ENCODE measurements around the gene TOR2A. TPM values are rescaled to one million over a fixed set of nuclear protein-coding genes. Genes with fewer than 3 reads are reported as not detected.

TOR2A gene
- total RNA-seq, 1 experiment from 2014 or later, result 13.2 TPM

DNA sequence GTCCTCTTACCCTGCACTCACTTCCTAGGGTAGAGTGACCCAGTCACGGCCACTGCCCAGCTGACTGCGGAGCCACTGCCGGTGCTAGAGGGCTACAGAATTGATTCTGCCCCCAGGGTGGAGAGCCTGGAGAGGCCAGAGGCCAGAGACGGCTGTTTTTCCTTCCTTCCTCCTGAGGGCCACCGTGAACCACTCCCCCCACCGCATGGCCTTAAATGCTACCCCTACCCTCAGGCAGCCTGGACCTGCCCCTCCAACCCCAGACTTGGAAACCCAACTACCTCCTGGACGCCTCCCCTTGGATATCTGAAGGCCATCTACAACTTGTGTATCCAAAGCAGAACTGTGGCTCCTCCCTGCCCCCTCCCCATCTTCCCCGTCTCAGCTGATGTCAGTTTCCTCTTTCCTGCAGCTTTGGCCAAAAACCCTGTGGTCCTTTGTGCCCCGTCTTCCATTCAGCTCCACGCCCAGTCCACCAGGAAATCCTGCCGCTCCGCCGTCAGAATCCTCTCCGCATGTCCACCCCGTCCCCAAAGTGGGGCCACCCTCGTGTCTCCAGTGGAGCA lies 27.1 kb upstream of the TOR2A start:
- Mint-ChIP-seq H3K4me3 (peak overlapping the region in 1 of 2 experiments; percentile 57; a peak in 3 of 5 replicates), H3K27ac (peak overlapping the region; percentile 3 to 83 (median 16); a peak in 3 of 7 replicates), H3K4me1 (peaks cover 31 to 39% of the 10 kb centered on the region in 2 experiments), H3K36me3 (ENCODE audit: insufficient read depth in 1 of 3, low read depth in 3 of 3) (no peaks in the 10 kb centered on the region), H3K9me3 (no peaks in the 10 kb centered on the region; a peak in 1 of 5 replicates), H3K27me3 (ENCODE audit: low read depth) (peaks cover 13% of the 10 kb centered on the region)
- Histone ChIP-seq H3K27me3 (ENCODE audit: insufficient read depth, low read length) (no peaks in the 10 kb centered on the region), H2AK5ac (ENCODE audit: insufficient read length, low read length) (no peak overlapping the region), H3K4me1 (ENCODE audit: insufficient read depth, low read length) (peaks cover 7% of the 10 kb centered on the region; the same call in 1 of the 2 replicates), H3K4me2 (ENCODE audit: insufficient read depth, insufficient read length, low read length) (no peak overlapping the region), H2BK20ac (ENCODE audit: low read depth, low read length, poor library complexity, severe bottlenecking) (no peak overlapping the region), H3T11ph (ENCODE audit: low read length) (no peak overlapping the region), H3K23ac (ENCODE audit: insufficient read length, low read depth, low read length) (no peak overlapping the region), H4K5ac (ENCODE audit: insufficient read length, low read depth, low read length) (no peak overlapping the region), H3K9ac (ENCODE audit: extremely low read depth, insufficient read length, low read length) (no peak overlapping the region), H2BK5ac (ENCODE audit: insufficient read length, low read length) (no peak overlapping the region), H3K18ac (ENCODE audit: insufficient read length, low read depth, low read length) (no peak overlapping the region), H3K27ac (ENCODE audit: insufficient read length, low read depth, low read length) (no peak overlapping the region), H3K4ac (ENCODE audit: low read depth, low read length) (no peak overlapping the region), H2BK120ac (ENCODE audit: low read depth, low read length, poor library complexity, severe bottlenecking) (no peak overlapping the region), H3K14ac (ENCODE audit: insufficient read depth, low read length) (no peak overlapping the region; the same call in 1 of the 2 replicates), H2BK12ac (ENCODE audit: insufficient read length, low read depth, low read length) (no peak overlapping the region), H3K79me2 (ENCODE audit: insufficient read depth, low read length) (no peaks in the 10 kb centered on the region), H4K20me1 (ENCODE audit: control insufficient read depth, insufficient read depth, insufficient read length) (no peaks in the 10 kb centered on the region), H2BK15ac (ENCODE audit: low read depth, low read length) (no peak overlapping the region), H3K9me3 (ENCODE audit: control insufficient read depth, low read depth, low read length) (no peaks in the 10 kb centered on the region), H4K8ac (replicated peaks; ENCODE audit: insufficient read length, low read depth, low read length) (no peak overlapping the region), H2AFZ (ENCODE audit: low read length) (no peak overlapping the region), H3K56ac (ENCODE audit: insufficient read length, low read depth, low read length) (no peak overlapping the region), H3K79me1 (ENCODE audit: insufficient read depth, low read depth, low read length, poor library complexity, severe bottlenecking) (no peaks in the 10 kb centered on the region), H3K23me2 (ENCODE audit: insufficient read length, low read depth, low read length, poor library complexity, severe bottlenecking) (no peaks in the 10 kb centered on the region), H4K91ac (ENCODE audit: insufficient read length, low read depth, low read length) (no peak overlapping the region)
- no peak for TF ChIP-seq CTCF (conservative IDR thresholded peaks at IDR 0.05)
- no CpG with 5 or more reads among the region's 16 CpGs for WGBS (ENCODE audit: extremely low coverage, insufficient read length, low lambda C conversion rate)
- no peak for DNase-seq
